Measurements from ENCODE around the gene SPARCL1. TPM values are rescaled to one million over a fixed set of nuclear protein-coding genes. Genes with fewer than 3 reads are reported as not detected.
"Not testable (repeated sequence)": the region's sequence is repeated elsewhere in the genome, so short reads cannot be mapped to it uniquely, and the experiment has no call there.

The SPARCL1 gene
- total and polyA plus RNA-seq, 2 experiments from 2014 or later, result 15.2 to 45.4 TPM

GRCh38 chr4:87574996-87575395 lies 45.8 kb upstream of the SPARCL1 start:
- Histone ChIP-seq H2AFZ (no peak overlapping the region), H3K79me2 (no peaks in the 10 kb centered on the region), H3K4me1 (ENCODE audit: insufficient read depth) (no peaks in the 10 kb centered on the region), H3K9me3 (ENCODE audit: low read depth) (no peaks in the 10 kb centered on the region), H3K36me3 (replicated peaks; ENCODE audit: insufficient read depth, low read depth) (no peaks in the 10 kb centered on the region), H3K4me2 (no peak overlapping the region), H3K9me2 (replicated peaks; ENCODE audit: insufficient read depth) (no peaks in the 10 kb centered on the region), H3K27me3 (no peaks in the 10 kb centered on the region), H3K27ac (no peak overlapping the region), H4K20me1 (ENCODE audit: insufficient read depth, poor library complexity, severe bottlenecking) (no peaks in the 10 kb centered on the region), H3K4me3 (no peak overlapping the region)
- TF ChIP-seq EZH2phosphoT487 (IDR thresholded peaks at IDR 0.05; ENCODE audit: low read depth, severe bottlenecking, unreplicated experiment) (no peak), CTCF (IDR thresholded peaks at IDR 0.05; ENCODE audit: poor library complexity) (no peak), EZH2 (IDR thresholded peaks at IDR 0.05; ENCODE audit: borderline replicate concordance) (no peak)
- 57% methylated on average over 3 of the region's 3 CpGs for WGBS (ENCODE audit: low lambda C conversion rate, missing lambda C conversion rate)
- DNase-seq (ENCODE audit: low spot score), result no peak

- not testable (repeated sequence) for H3K36me3 ChIP-seq (replicated peaks; ENCODE audit: insufficient read depth, low read depth); DNase-seq (ENCODE audit: low spot score); H3K4me3 ChIP-seq; H3K9me2 ChIP-seq (replicated peaks; ENCODE audit: insufficient read depth); H3K9me3 ChIP-seq (ENCODE audit: low read depth); H3K4me2 ChIP-seq; H3K27ac ChIP-seq; H3K79me2 ChIP-seq; H4K20me1 ChIP-seq (ENCODE audit: insufficient read depth, poor library complexity, severe bottlenecking); H3K27me3 ChIP-seq; H2AFZ ChIP-seq; H3K4me1 ChIP-seq (ENCODE audit: insufficient read depth)
These were observed 45.2 kb upstream of the SPARCL1 start for GRCh38 chr4:87574376-87574775.

- Histone ChIP-seq H3K9me2 (replicated peaks; ENCODE audit: insufficient read depth) (no peaks in the 10 kb centered on the region), H3K27me3 (no peaks in the 10 kb centered on the region), H3K27ac (no peak overlapping the region), H3K36me3 (replicated peaks; ENCODE audit: insufficient read depth, low read depth) (no peaks in the 10 kb centered on the region), H3K79me2 (no peaks in the 10 kb centered on the region), H3K4me1 (ENCODE audit: insufficient read depth) (no peaks in the 10 kb centered on the region), H3K9me3 (ENCODE audit: low read depth) (no peaks in the 10 kb centered on the region), H3K4me2 (no peak overlapping the region), H2AFZ (no peak overlapping the region), H3K4me3 (no peak overlapping the region), H4K20me1 (ENCODE audit: insufficient read depth, poor library complexity, severe bottlenecking) (no peaks in the 10 kb centered on the region)
- 91% methylated on average over 5 of the region's 5 CpGs for WGBS (ENCODE audit: low lambda C conversion rate, missing lambda C conversion rate)
- TF ChIP-seq EZH2phosphoT487 (IDR thresholded peaks at IDR 0.05; ENCODE audit: low read depth, severe bottlenecking, unreplicated experiment) (no peak), EZH2 (IDR thresholded peaks at IDR 0.05; ENCODE audit: borderline replicate concordance) (no peak), CTCF (IDR thresholded peaks at IDR 0.05; ENCODE audit: poor library complexity) (no peak)
- no peak for DNase-seq (ENCODE audit: low spot score)
These were observed 41.2 kb upstream of the SPARCL1 start for GRCh38 chr4:87570290-87570805.

GRCh38 chr4:87567191-87567590 lies 38.0 kb upstream of the SPARCL1 start:
- H3K9me2 ChIP-seq (replicated peaks; ENCODE audit: insufficient read depth), result no peaks in the 10 kb centered on the region
- H2AFZ ChIP-seq, result no peak overlapping the region
- no peak for TF ChIP-seq EZH2phosphoT487 (IDR thresholded peaks at IDR 0.05; ENCODE audit: low read depth, severe bottlenecking, unreplicated experiment)
- TF ChIP-seq CTCF (IDR thresholded peaks at IDR 0.05; ENCODE audit: poor library complexity), result no peak
- TF ChIP-seq EZH2 (IDR thresholded peaks at IDR 0.05; ENCODE audit: borderline replicate concordance), result no peak
- WGBS (ENCODE audit: low lambda C conversion rate, missing lambda C conversion rate), result 92% methylated on average over 2 of the region's 2 CpGs
- no peaks in the 10 kb centered on the region for H3K36me3 ChIP-seq (replicated peaks; ENCODE audit: insufficient read depth, low read depth)
- H3K27ac ChIP-seq, result no peak overlapping the region
- DNase-seq (ENCODE audit: low spot score), result no peak
- H3K79me2 ChIP-seq, result no peaks in the 10 kb centered on the region
- H3K27me3 ChIP-seq, result no peaks in the 10 kb centered on the region
- H3K4me2 ChIP-seq, result no peak overlapping the region
- no peak overlapping the region for H3K4me3 ChIP-seq
- H4K20me1 ChIP-seq (ENCODE audit: insufficient read depth, poor library complexity, severe bottlenecking), result no peaks in the 10 kb centered on the region
- no peaks in the 10 kb centered on the region for H3K9me3 ChIP-seq (ENCODE audit: low read depth)
- no peaks in the 10 kb centered on the region for H3K4me1 ChIP-seq (ENCODE audit: insufficient read depth)

Data from hepatocyte (in vitro differentiated cells).